IMR-90 (cell line): ENCODE measurements around the gene CDKL1. TPM values are rescaled to one million over a fixed set of nuclear protein-coding genes. Genes with fewer than 3 reads are reported as not detected.

ENCODE experiments used
- ATAC-seq: fragments of 200-7000 bp; cut with Tn5 transposase; 2 replicates; pipeline ENCODE4 v1.9.1; 2020; ENCODE audit warnings: low read depth, mild to moderate bottlenecking, moderate library complexity
- BruUV-seq: library from RNA; stranded (reverse); fragments of 400-500 nt; replicated peaks from 2 replicates; lab custom pipeline; 2021; lab: Mats Ljungman, UMichigan
- CTCF ChIA-PET: fragments of 300-600 bp; formaldehyde crosslinking; extraction: SDS; loops from one replicate; lab custom pipeline; 2021; ENCODE audit warnings: antibody characterized with exemption; lab: Yijun Ruan, JAX
- POLR2A ChIA-PET: fragments of 300-600 bp; sonication (Branson Sonifier 250); formaldehyde crosslinking; loops from one replicate; lab custom pipeline; 2022; ENCODE audit warnings: antibody characterized with exemption; ENCODE audit not compliant: unreplicated experiment; lab: Charles Lee
- DNase-seq: peaks from one replicate; pipeline ENCODE4 v3.0.0; 2013
- H2AFZ ChIP-seq: replicated peaks from 2 replicates; pipeline ENCODE3; 2013; ENCODE audit warnings: low read length, mild to moderate bottlenecking; ENCODE audit not compliant: poor library complexity
- H2AK5ac ChIP-seq: 2 replicates; pipeline ENCODE4 v1.6.1; 2013; ENCODE audit warnings: low read depth, low read length, inconsistent platforms
- H2AK9ac ChIP-seq: replicated peaks from 2 replicates; pipeline ENCODE3; 2013; ENCODE audit warnings: mild to moderate bottlenecking, low read depth, low read length, moderate library complexity; ENCODE audit not compliant: poor library complexity
- H2BK120ac ChIP-seq: 2 replicates; pipeline ENCODE4 v1.6.1; 2013; ENCODE audit warnings: low read depth, low read length, inconsistent platforms
- H2BK15ac ChIP-seq: 3 replicates; pipeline ENCODE4 v1.6.1; 2013; ENCODE audit warnings: low read depth, low read length, inconsistent platforms
- H2BK20ac ChIP-seq: 2 replicates; pipeline ENCODE4 v1.6.1; 2013; ENCODE audit warnings: low read depth, mild to moderate bottlenecking, inconsistent platforms, low read length, moderate library complexity
- H2BK5ac ChIP-seq: 2 replicates; pipeline ENCODE4 v1.6.1; 2013; ENCODE audit warnings: mild to moderate bottlenecking, low read depth, low read length, inconsistent platforms; ENCODE audit not compliant: poor library complexity, severe bottlenecking
- H3K14ac ChIP-seq: replicated peaks from 2 replicates; pipeline ENCODE4 v1.6.1; 2013; ENCODE audit warnings: low read depth, low read length, inconsistent platforms
- H3K18ac ChIP-seq: 2 replicates; pipeline ENCODE4 v1.6.1; 2013; ENCODE audit warnings: low read depth, low read length, control low read depth
- H3K23ac ChIP-seq: 2 replicates; pipeline ENCODE4 v1.6.1; 2013; ENCODE audit warnings: low read depth, low read length, inconsistent platforms
- H3K27ac ChIP-seq: 2 replicates; pipeline ENCODE4 v1.5.1; 2013; ENCODE audit warnings: mild to moderate bottlenecking, control low read depth, low read length; ENCODE audit not compliant: insufficient read depth
- H3K27me3 ChIP-seq: 2 replicates; pipeline ENCODE4 v1.6.1; 2013; ENCODE audit warnings: low read length; ENCODE audit not compliant: control insufficient read depth, insufficient read depth
- H3K36me3 ChIP-seq: 2 replicates; pipeline ENCODE4 v1.6.1; 2013; ENCODE audit warnings: low read length, mixed read lengths; ENCODE audit not compliant: control insufficient read depth, insufficient read depth
- H3K4ac ChIP-seq: 2 replicates; pipeline ENCODE4 v1.6.1; 2013; ENCODE audit warnings: low read depth, low read length, inconsistent platforms
- H3K4me1 ChIP-seq: 2 replicates; pipeline ENCODE4 v1.6.1; 2013; ENCODE audit warnings: low read length, mixed read lengths; ENCODE audit not compliant: control insufficient read depth, insufficient read depth
- H3K4me2 ChIP-seq: 2 replicates; pipeline ENCODE4 v1.6.1; 2013; ENCODE audit warnings: low read depth, mild to moderate bottlenecking, control low read depth, low read length, moderate library complexity
- H3K4me3 ChIP-seq: 2 replicates; pipeline ENCODE4 v1.5.1; 2013; ENCODE audit warnings: low read depth, mild to moderate bottlenecking, control low read depth, low read length, moderate library complexity; ENCODE audit not compliant: insufficient read depth
- H3K56ac ChIP-seq: 2 replicates; pipeline ENCODE4 v1.6.1; 2013; ENCODE audit warnings: low read length, inconsistent platforms; ENCODE audit not compliant: insufficient read depth; ENCODE audit errors: extremely low read depth
- H3K79me1 ChIP-seq, 2 experiments: 2 replicates each; pipeline ENCODE4 v1.6.1; 2013; ENCODE audit warnings: low read length in 2 of 2, inconsistent platforms in 1 of 2, low read depth in 1 of 2
- H3K9ac ChIP-seq: 2 replicates; pipeline ENCODE4 v1.6.1; 2013; ENCODE audit warnings: low read depth, low read length, control low read depth
- H3K9me1 ChIP-seq: 2 replicates; pipeline ENCODE4 v1.6.1; 2013; ENCODE audit warnings: low read length, inconsistent platforms; ENCODE audit not compliant: insufficient read depth
- H3K9me3 ChIP-seq: 2 replicates; pipeline ENCODE4 v1.6.1; 2013; ENCODE audit warnings: low read length; ENCODE audit not compliant: control insufficient read depth, insufficient read depth
- H4K20me1 ChIP-seq: 2 replicates; pipeline ENCODE4 v1.6.1; 2013; ENCODE audit warnings: low read length, inconsistent platforms; ENCODE audit not compliant: insufficient read depth
- H4K5ac ChIP-seq: 2 replicates; pipeline ENCODE4 v1.6.1; 2013; ENCODE audit warnings: mild to moderate bottlenecking, low read depth, low read length, control low read depth
- H4K8ac ChIP-seq, 2 experiments: 2 replicates each; pipeline ENCODE4 v1.6.1; 2013; ENCODE audit warnings: low read depth in 2 of 2, low read length in 2 of 2, control low read depth in 1 of 2, inconsistent platforms in 1 of 2
- H4K91ac ChIP-seq: 2 replicates; pipeline ENCODE4 v1.6.1; 2013; ENCODE audit warnings: low read depth, low read length, inconsistent platforms; ENCODE audit not compliant: insufficient read depth
- BHLHE40 ChIP-seq: fragments of 150-350 bp; IDR thresholded peaks from 2 replicates; pipeline ENCODE4 v1.6.1; 2016; ENCODE audit warnings: mild to moderate bottlenecking, low read depth, low read length
- CEBPB ChIP-seq: IDR thresholded peaks from 2 replicates; pipeline ENCODE4 v1.6.1; 2012; ENCODE audit warnings: low read depth, low read length, improper control_type of control experiment
- CHD1 ChIP-seq: IDR thresholded peaks from 2 replicates; pipeline ENCODE4 v1.6.1; 2012; ENCODE audit warnings: low read depth, low read length, improper control_type of control experiment
- CTCF ChIP-seq: conservative IDR thresholded peaks from 2 replicates; pipeline ENCODE4 v1.5.1; 2012; ENCODE audit warnings: mild to moderate bottlenecking, low read depth, low read length, improper control_type of control experiment
- FOS ChIP-seq: fragments of 150-350 bp; IDR thresholded peaks from 2 replicates; pipeline ENCODE4 v1.6.1; 2016; ENCODE audit warnings: low read depth, low read length
- MAFK ChIP-seq: IDR thresholded peaks from 2 replicates; pipeline ENCODE4 v1.6.1; 2012; ENCODE audit warnings: low read depth, low read length, improper control_type of control experiment
- MAZ ChIP-seq: IDR thresholded peaks from 2 replicates; pipeline ENCODE4 v1.6.1; 2012; ENCODE audit warnings: low read depth, mild to moderate bottlenecking, low read length, improper control_type of control experiment, moderate library complexity, borderline replicate concordance
- MXI1 ChIP-seq: IDR thresholded peaks from 2 replicates; pipeline ENCODE4 v1.6.1; 2012; ENCODE audit warnings: low read depth, mild to moderate bottlenecking, low read length, moderate library complexity, borderline replicate concordance
- NFE2L2 ChIP-seq: fragments of 150-350 bp; IDR thresholded peaks from 2 replicates; pipeline ENCODE4 v1.6.1; 2016; ENCODE audit warnings: low read depth, mild to moderate bottlenecking, low read length
- POLR2A ChIP-seq: IDR thresholded peaks from 2 replicates; pipeline ENCODE4 v1.6.1; 2012; ENCODE audit warnings: mild to moderate bottlenecking, low read depth, low read length
- RAD21 ChIP-seq: IDR thresholded peaks from 2 replicates; pipeline ENCODE4 v1.6.1; 2012; ENCODE audit warnings: low read length, improper control_type of control experiment
- RCOR1 ChIP-seq: IDR thresholded peaks from 2 replicates; pipeline ENCODE4 v1.6.1; 2012; ENCODE audit warnings: mild to moderate bottlenecking, low read length, improper control_type of control experiment; ENCODE audit not compliant: insufficient replicate concordance
- SMC3 ChIP-seq: fragments of 150-350 bp; IDR thresholded peaks from 2 replicates; pipeline ENCODE4 v1.6.1; 2016; ENCODE audit warnings: low read depth, mild to moderate bottlenecking, antibody characterized with exemption, low read length, moderate library complexity
- USF2 ChIP-seq: fragments of 150-350 bp; IDR thresholded peaks from 2 replicates; pipeline ENCODE4 v1.6.1; 2017; ENCODE audit warnings: mild to moderate bottlenecking, antibody characterized with exemption, low read length, low read depth
- WGBS, 2 experiments: methylation state at CpG; one replicate each; pipeline versions ENCODE4 v1.1.5 to v1.1.7; 2013; ENCODE audit warnings: missing lambda C conversion rate in 2 of 2; ENCODE audit not compliant: insufficient read length in 1 of 2; ENCODE audit errors: extremely low coverage in 2 of 2; 5-methylcytosine and 5-hydroxymethylcytosine counted together
- dilution Hi-C: fragments of 300-500 bp; cut with HindIII; formaldehyde crosslinking; loops from one replicate; pipeline ENCODE4 v1.14.3; 2018; ENCODE audit warnings: low sequenced_read_pairs; ENCODE audit not compliant: unreplicated experiment
- in situ Hi-C: fragments of 300-500 bp; cut with MboI; formaldehyde crosslinking; loops from 3 replicates; pipeline ENCODE4 v1.14.3; 2019; ENCODE audit warnings: low sequenced_read_pairs, inconsistent platforms, mixed read lengths
- intact Hi-C: fragments of 100-400 bp; cut with micrococcal nuclease; formaldehyde crosslinking; loops from 2 replicates; pipeline ENCODE4 v1.10.0; 2022
- polyA plus RNA-seq, 3 experiments: library from polyadenylated mRNA; depleted of rRNA; stranded (reverse); fragments of >200 nt; gene quantifications; 2 replicates each; pipeline ENCODE4 v1.2.3, GENCODE V29; 2012; ENCODE audit warnings: low replicate concordance in 1 of 3
- total RNA-seq: library from RNA; depleted of rRNA; stranded (reverse); fragments of >200 nt; gene quantifications from 2 replicates; pipeline ENCODE4 v1.2.3, GENCODE V29; 2012
- TF ChIP-seq, protein P1 (sequence below): fragments of 150-350 bp; IDR thresholded peaks from 2 replicates; pipeline ENCODE4 v1.6.1; 2016; ENCODE audit warnings: low read depth, mild to moderate bottlenecking, low read length, moderate library complexity, borderline replicate concordance

The CDKL1 gene
- total and polyA plus RNA-seq, 2 of the 4 experiments (the other 2 are of a cell fraction): 1.9 to 3.8 TPM

GRCh38 chr14:50402965-50403364 is 6.3 kb upstream of the CDKL1 start:
- Histone ChIP-seq H3K9ac (no peak overlapping the region), H4K20me1 (peaks cover 3% of the 10 kb centered on the region; the same call in 1 of the 2 replicates), H4K8ac (peak overlapping the region in 1 of 2 experiments; percentile 74; a peak in 2 of 4 replicates), H3K18ac (peak overlapping the region; percentile 90), H3K27me3 (no peaks in the 10 kb centered on the region), H3K9me1 (peaks cover 15% of the 10 kb centered on the region), H2AK9ac (no peak overlapping the region), H3K27ac (peak overlapping the region; percentile 90; the same call in 1 of the 2 replicates), H3K9me3 (no peaks in the 10 kb centered on the region), H2BK15ac (no peak overlapping the region; the same call in 2 of the 3 replicates), H4K5ac (peak overlapping the region; percentile 55; the same call in 1 of the 2 replicates), H3K56ac (peak overlapping the region; percentile 56; the same call in 1 of the 2 replicates), H2AK5ac (peak overlapping the region; percentile 76; the same call in 1 of the 2 replicates), H2BK5ac (peak overlapping the region; percentile 91), H2AFZ (no peak overlapping the region), H3K79me1 (no peaks in the 10 kb centered on the region; a peak in 1 of 4 replicates), H2BK120ac (peak overlapping the region; percentile 87), H3K36me3 (no peaks in the 10 kb centered on the region), H3K4me3 (no peak overlapping the region), H3K4me2 (peak overlapping the region; percentile 79), H3K23ac (peak overlapping the region; percentile 6; the same call in 1 of the 2 replicates), H3K4me1 (peaks cover 20% of the 10 kb centered on the region), H3K4ac (peak overlapping the region; percentile 74), H3K14ac (peak overlapping the region; percentile 1; the same call in 1 of the 2 replicates), H2BK20ac (peak overlapping the region; percentile 83; the same call in 1 of the 2 replicates), H4K91ac (peak overlapping the region; percentile 62; the same call in 1 of the 2 replicates)
- dilution Hi-C loops (no loop called here), intact Hi-C loops (no loop called here), in situ Hi-C loops (no loop called here)
- ATAC-seq (peak; percentile 64), DNase-seq (peak; percentile 56)
- ChIA-PET POLR2A (interaction anchor here (0.5 kb wide), 1 partner anchor 96 kb away, joined by 7 read pairs; no protein-coding TSS in a partner anchor), CTCF (interaction anchor here (1.0 to 1.5 kb wide), 2 partner anchors 27 to 58 kb away, joined by 3 to 4 read pairs; no protein-coding TSS in a partner anchor)
- no TSS peak for BruUV-seq
- no CpG with 5 or more reads among the region's 1 CpG for WGBS, 2 experiments
- TF ChIP-seq NFE2L2 (no peak), USF2 (no peak), CEBPB (no peak), RAD21 (no peak), POLR2A (no peak), CTCF (no peak), SMC3 (no peak), RCOR1 (no peak), FOS (no peak), CHD1 (no peak), BHLHE40 (no peak), MAZ (no peak), MXI1 (no peak), MAFK (no peak)
- TF ChIP-seq, protein P1, sequence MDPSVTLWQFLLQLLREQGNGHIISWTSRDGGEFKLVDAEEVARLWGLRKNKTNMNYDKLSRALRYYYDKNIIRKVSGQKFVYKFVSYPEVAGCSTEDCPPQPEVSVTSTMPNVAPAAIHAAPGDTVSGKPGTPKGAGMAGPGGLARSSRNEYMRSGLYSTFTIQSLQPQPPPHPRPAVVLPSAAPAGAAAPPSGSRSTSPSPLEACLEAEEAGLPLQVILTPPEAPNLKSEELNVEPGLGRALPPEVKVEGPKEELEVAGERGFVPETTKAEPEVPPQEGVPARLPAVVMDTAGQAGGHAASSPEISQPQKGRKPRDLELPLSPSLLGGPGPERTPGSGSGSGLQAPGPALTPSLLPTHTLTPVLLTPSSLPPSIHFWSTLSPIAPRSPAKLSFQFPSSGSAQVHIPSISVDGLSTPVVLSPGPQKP: no peak
